Measurements from ENCODE around the gene MAP4K2.

Gene MAP4K2

GRCh38 chr11:64754124-64754918 lies 48.7 kb downstream of the MAP4K2 start:
- no peak for DNase-seq (ENCODE audit: low read depth in 2 of 2)

GRCh38 chr11:64753380-64754123 lies 49.5 kb downstream of the MAP4K2 start:
- no peak for DNase-seq (ENCODE audit: low read depth in 2 of 2)

GRCh38 chr11:64753019-64753379 lies 50.0 kb downstream of the MAP4K2 start:
- no peak for DNase-seq (ENCODE audit: low read depth in 2 of 2)

GRCh38 chr11:64752175-64752970 lies 50.6 kb downstream of the MAP4K2 start:
- no peak for DNase-seq (ENCODE audit: low read depth in 2 of 2)

- no peak for DNase-seq (ENCODE audit: low read depth in 2 of 2)
These were observed 51.4 kb downstream of the MAP4K2 start for GRCh38 chr11:64751580-64751979.

- no peak for DNase-seq (ENCODE audit: low read depth in 2 of 2)
These were observed 51.9 kb downstream of the MAP4K2 start for GRCh38 chr11:64751136-64751535.

GRCh38 chr11:64750361-64751054 lies 52.5 kb downstream of the MAP4K2 start:
- no peak for DNase-seq (ENCODE audit: low read depth in 2 of 2)

- peak; percentile 75 to 80 for DNase-seq (ENCODE audit: low read depth in 2 of 2)
These were observed 54.9 kb downstream of the MAP4K2 start for GRCh38 chr11:64747961-64748665.

GRCh38 chr11:64746486-64746885 lies 56.5 kb downstream of the MAP4K2 start:
- DNase-seq (ENCODE audit: low read depth in 2 of 2): no peak

- DNase-seq (ENCODE audit: low read depth in 2 of 2): no peak
These were observed 57.3 kb downstream of the MAP4K2 start for GRCh38 chr11:64745521-64746328.

GRCh38 chr11:64745189-64745520 lies 57.9 kb downstream of the MAP4K2 start:
- no peak for DNase-seq (ENCODE audit: low read depth in 2 of 2)

- DNase-seq (ENCODE audit: low read depth in 2 of 2): no peak
These were observed 58.3 kb downstream of the MAP4K2 start for GRCh38 chr11:64744544-64745188.

- DNase-seq (ENCODE audit: low read depth in 2 of 2): no peak
These were observed 59.1 kb downstream of the MAP4K2 start, which contains the start of gene RASGRP2 for GRCh38 chr11:64743591-64744543. TSS of gene RASGRP2 (minus strand) at chr11:64744142. CDS start at chr11:64742866, 1,276 bp downstream.

GRCh38 chr11:64742889-64743590 lies 60.0 kb downstream of the MAP4K2 start:
- no peak for DNase-seq (ENCODE audit: low read depth in 2 of 2)

GRCh38 chr11:64742087-64742888 lies 60.7 kb downstream of the MAP4K2 start:
- DNase-seq (ENCODE audit: low read depth in 2 of 2): no peak

GRCh38 chr11:64741375-64742086 lies 61.5 kb downstream of the MAP4K2 start:
- no peak for DNase-seq (ENCODE audit: low read depth in 2 of 2)

All from fibroblast of skin of left biceps (primary cell).